HepG2 (cell line): Measurements from ENCODE around the gene RABGAP1L. TPM values are rescaled to one million over a fixed set of nuclear protein-coding genes. Genes with fewer than 3 reads are reported as not detected.

Source experiments
- HOMEZ ChIP-seq: IDR thresholded peaks from 2 replicates; pipeline ENCODE4 v1.6.1; 2016; ENCODE audit warnings: low read depth
- IRF9 ChIP-seq: sonication (generic); formaldehyde crosslinking; IDR thresholded peaks from 2 replicates; pipeline ENCODE4 v1.8.0; 2022; ENCODE audit warnings: missing genetic modification reagents, mild to moderate bottlenecking, borderline replicate concordance
- KIAA2018 ChIP-seq: sonication (generic); formaldehyde crosslinking; IDR thresholded peaks from 2 replicates; pipeline ENCODE4 v1.5.0; 2020; ENCODE audit warnings: mild to moderate bottlenecking, missing genetic modification reagents, borderline replicate concordance
- PATZ1 ChIP-seq: sonication (generic); formaldehyde crosslinking; IDR thresholded peaks from 2 replicates; pipeline ENCODE4 v1.4.0; 2020; ENCODE audit warnings: missing genetic modification reagents
- YEATS2 ChIP-seq: sonication (generic); formaldehyde crosslinking; IDR thresholded peaks from 2 replicates; pipeline ENCODE4 v1.4.0; 2020; ENCODE audit warnings: missing genetic modification reagents, borderline replicate concordance
- ZSCAN9 ChIP-seq: IDR thresholded peaks from 2 replicates; pipeline ENCODE4 v1.6.1; 2016; ENCODE audit warnings: borderline replicate concordance
- polyA plus RNA-seq, 8 experiments: library from polyadenylated mRNA; depleted of rRNA in 3 of 8; stranded (reverse) in 7 of 8; unstranded in 1 of 8; fragments of >200 nt; fragmentation: Illumina TruSeq in 4 of 8; extraction: Trizol in 4 of 8; gene quantifications; 2 replicates each; pipeline versions ENCODE4 v1.2.1 to v1.2.3, GENCODE V29; 2011 to 2016; ENCODE audit warnings: low read depth in 4 of 8, missing spikeins in 1 of 8, mixed read lengths in 1 of 8; ENCODE audit not compliant: insufficient read depth in 1 of 8
- total RNA-seq, 5 experiments: library from RNA; depleted of rRNA; stranded (reverse); fragments of >200 nt; fragmentation: Illumina TruSeq; extraction: Trizol; gene quantifications; 2 replicates each; pipeline ENCODE4 v1.2.3, GENCODE V29; 2016; ENCODE audit warnings: low read depth in 1 of 5

RABGAP1L gene
- total and polyA plus RNA-seq, 2 of the 13 experiments (the other 11 are each of a cell fraction or from before 2014, with no cell fraction given) = 7.9 to 22.6 TPM

GRCh38 chr1:174159252-174160108 is at the start of gene RABGAP1L (continued):
- TF ChIP-seq HOMEZ (CRISPR knock-in tag) (peak; percentile 57; the same call in 1 of the 2 replicates), KIAA2018 (no peak), ZSCAN9 (0 out of 2 replicates have a peak, but pooled peaks have one; percentile 16), YEATS2 (CRISPR knock-in tag) (no peak), IRF9 (CRISPR knock-in tag) (no peak), PATZ1 (CRISPR knock-in tag) (peak; percentile 59)
